HG03196 (cell line): ENCODE results near the gene SHB.
"Not testable (repeated sequence)": the region's sequence is repeated elsewhere in the genome, so short reads cannot be mapped to it uniquely, and the experiment has no call there.

Experiments used
- ATAC-seq: cut with Tn5 transposase; IDR thresholded peaks from one replicate; pipeline ENCODE4 v1.9.1; 2021; ENCODE audit not compliant: unreplicated experiment

The SHB gene

DNA sequence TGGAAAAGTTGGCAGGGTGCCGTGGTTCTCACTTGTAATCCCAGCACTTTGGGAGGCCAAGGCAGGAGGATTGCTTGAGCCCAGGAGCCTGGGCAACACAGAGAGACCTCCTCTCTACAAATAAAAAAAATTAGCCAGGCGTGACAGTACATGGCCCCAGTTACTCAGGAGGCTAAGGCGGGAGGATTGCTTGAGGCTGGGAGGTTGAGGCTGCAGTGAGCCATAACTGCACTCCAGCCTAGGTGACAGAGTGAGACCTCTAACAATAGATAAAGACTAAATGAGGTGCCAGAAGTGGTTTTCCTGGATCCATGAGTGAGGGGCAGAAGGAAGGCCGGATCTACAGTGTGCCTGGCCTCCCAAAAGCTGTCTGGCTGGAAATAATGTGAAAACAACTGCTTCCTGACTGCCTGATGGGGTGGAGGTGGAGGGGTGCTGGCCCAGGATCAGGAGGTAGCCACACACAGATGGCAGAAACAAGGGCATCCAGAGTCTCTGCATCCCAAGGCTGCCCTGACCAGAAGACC, 4.1 kb downstream of the SHB start:
- ATAC-seq: no peak

DNA sequence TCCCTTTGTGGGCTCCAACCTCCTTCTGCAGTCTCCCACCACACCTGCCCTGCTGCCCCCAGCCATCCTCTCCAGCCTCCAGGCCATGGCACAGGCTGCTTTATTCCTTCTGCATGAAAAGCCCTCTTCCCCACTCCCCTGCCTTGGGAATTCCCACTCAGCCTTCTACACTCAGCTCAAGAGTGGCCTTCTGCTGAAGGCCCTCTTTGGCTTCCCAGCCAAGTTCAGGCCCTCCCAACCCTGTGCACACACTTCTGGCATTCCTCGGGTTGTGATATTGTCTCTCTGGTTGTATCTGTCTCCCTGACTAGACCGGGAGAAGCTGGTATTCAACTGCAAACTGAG, 5.7 kb downstream of the SHB start:
- ATAC-seq: no peak

DNA sequence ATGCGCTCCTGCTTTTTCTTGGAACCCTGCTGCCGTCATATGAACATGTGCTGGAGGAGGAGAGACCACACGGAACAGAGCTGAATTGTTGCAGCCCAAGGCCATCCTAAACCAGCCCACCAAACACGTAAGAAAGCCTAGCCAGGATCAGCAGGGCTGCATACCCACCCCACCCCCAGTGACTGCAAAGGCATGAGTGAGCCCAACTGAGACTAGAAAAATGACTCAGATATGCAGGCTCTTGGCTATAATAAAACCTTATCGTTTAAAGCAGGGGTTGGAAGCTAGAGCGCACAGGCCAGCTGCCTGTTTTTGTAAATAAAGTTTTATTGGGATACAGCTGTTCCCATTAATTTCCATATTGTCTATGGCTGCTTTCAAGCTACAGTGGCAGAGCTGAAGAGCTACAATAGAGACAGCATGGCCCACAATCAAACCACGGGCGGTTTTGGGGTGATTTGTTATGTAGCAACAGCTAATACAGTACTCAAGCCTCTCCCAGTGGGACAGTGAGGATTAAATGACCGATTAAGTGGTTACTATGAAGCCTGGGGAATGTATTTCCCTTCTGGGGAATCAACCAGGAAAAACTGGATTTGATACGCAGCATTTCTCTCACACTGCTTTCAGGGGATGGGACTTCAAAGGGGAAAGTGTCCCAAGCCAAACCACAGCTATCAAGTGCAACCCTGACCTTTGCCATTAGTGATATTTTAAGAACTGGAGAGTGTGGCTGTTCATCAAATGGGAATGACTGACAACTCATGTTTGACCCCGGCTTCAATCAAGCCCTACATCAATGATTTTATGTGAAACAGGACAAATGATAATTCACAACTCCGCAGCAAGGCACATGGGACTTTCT, 6.3 kb downstream of the SHB start:
- ATAC-seq: no peak

DNA sequence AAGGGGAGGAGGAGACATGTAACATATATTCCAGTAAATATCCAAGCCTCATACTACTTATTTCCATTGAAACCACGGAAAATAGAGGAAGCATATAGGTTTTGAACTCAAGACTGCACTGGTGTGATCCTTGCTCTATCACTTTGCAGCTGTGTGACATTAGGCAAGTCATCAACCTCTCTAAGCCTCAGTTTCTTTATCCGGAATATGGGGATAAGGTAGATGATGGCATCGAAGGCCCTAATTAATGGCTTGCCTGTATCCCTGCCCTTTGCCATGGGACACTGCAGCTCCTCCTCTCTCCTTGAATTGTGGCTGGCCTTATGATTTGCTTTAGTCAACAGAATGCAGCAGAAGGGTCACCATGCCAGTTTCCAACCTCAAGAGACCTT, 6.9 kb downstream of the SHB start:
- no peak for ATAC-seq

- ATAC-seq: peak; percentile 52
Measured at GRCh38 chr9:38061326-38061977, 7.6 kb downstream of the SHB start.

DNA sequence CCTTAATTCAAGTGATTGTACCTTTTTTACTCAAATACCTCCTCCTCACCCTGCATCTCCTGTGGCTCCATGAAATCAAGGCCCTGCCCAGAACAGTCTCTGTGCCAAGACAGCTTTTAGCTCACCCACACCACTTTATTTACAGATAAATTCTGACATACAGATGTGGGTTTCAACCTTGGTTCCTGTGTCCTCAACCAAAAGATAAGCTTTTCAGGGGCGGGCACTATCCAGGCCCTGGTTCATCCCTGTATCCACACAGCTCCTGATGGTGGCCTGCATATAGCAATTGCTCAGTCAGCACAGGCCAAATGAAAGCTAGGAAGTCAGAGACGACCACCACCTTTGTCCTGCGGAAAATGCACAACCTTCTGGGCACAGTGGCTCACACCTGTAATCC, 8.3 kb downstream of the SHB start:
- ATAC-seq: no peak

DNA sequence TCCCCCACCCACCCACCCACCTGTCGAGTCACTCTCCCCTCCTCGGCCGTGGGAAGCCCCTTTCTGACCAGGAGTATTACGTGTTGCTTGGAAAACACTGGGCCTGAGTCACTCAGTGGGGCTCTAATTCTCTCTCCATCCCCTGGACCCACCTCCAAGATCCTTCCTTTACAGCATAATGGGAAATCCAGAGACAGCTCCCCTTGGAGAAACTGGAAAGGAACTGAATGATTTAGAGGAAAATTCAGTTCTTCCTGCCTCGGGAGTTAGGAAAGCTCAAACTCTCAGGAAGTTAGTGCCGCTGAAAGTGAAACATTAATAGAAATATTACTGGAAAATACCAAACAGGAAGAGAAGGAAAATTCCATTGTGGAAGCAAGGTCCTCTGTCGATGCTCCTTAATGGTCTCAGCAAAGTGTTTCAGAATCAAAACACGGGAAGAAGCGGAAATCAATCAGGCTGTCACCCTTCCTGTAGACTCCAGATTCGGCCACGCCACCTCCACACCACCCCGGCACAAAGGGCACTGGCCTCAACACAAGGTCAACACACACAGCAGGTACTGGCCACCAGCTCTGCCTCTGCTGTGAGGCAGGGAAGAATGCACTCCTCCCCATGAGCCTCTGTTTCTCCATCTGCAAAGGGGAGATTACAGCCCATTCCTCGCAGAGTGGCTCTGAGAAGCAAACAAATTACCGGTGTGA, 9.6 kb downstream of the SHB start:
- no peak for ATAC-seq

DNA sequence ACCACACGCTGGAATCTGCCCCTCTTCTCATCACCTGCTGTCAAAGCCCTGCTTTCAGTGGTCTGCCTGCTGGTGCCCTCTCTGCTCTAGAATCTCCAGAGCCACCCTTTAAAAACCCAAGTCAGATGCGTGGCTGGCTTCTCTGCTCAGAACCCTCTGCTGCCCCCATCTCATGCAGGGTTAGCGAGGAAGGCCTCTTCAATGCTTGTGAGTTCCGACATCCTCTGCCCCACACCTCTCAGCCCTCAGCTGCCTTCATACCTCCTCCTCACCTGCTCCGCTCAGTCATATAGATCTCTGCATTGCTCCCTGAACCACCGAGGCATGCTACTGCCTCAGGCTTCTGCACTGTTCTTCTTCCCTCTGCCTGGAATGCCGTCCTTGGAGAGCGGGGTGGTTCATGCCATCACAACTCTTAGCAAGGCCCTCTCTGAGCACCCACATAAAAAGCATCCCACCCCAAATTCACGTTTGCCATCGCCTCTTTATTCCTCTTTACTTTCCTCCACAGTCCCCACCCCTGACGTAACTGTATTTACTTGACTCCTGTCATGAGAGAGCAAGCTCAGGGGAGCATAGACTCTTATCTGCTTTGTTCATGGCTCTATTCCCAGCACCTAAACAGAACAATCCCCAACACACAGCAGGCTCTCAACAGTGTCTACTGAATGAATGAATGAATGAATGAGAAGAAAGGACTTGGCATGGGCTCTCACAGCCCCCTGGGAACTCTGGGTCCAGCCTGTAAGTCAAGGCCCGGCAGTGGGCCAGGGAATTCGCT, 10.4 kb downstream of the SHB start:
- ATAC-seq: no peak

GRCh38 chr9:38057416-38058195, 11.4 kb downstream of the SHB start:
- no peak for ATAC-seq

GRCh38 chr9:38054653-38055052, 14.4 kb downstream of the SHB start:
- ATAC-seq: no peak

DNA sequence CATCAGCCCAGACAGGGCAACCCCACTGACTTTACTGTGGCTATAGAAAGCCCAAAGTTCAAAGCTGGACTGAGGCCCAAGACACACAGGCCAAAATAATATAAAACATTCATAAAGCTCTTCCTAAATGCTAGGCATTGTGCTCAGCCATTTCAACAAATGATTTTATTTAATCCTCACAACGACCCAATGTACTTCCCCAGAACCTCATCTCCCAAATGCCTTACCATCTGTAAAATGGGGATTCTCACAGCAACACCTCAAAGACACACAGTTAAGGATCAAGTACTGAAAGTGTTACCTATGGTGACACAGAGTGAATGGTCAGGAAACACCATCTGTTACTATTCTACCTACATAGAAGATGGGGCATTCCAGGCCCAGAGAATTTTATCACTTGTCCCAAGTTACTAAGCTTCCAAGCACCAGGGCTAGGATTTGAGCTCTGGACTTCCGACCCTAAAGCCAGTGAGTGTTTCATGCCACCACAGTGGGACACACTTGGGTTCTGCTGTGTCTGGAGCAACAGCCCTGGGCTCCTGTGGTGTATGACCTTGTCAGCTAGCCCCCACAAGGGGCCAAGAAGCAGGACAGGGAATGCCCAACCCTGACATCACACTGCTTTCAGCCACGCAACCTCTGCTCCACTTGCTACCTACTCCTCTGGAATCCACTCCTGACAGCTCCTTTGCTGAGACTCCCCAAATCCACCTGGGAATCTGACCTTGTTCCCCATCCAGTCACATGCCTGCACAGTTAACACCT, 15.1 kb downstream of the SHB start:
- ATAC-seq: no peak

DNA sequence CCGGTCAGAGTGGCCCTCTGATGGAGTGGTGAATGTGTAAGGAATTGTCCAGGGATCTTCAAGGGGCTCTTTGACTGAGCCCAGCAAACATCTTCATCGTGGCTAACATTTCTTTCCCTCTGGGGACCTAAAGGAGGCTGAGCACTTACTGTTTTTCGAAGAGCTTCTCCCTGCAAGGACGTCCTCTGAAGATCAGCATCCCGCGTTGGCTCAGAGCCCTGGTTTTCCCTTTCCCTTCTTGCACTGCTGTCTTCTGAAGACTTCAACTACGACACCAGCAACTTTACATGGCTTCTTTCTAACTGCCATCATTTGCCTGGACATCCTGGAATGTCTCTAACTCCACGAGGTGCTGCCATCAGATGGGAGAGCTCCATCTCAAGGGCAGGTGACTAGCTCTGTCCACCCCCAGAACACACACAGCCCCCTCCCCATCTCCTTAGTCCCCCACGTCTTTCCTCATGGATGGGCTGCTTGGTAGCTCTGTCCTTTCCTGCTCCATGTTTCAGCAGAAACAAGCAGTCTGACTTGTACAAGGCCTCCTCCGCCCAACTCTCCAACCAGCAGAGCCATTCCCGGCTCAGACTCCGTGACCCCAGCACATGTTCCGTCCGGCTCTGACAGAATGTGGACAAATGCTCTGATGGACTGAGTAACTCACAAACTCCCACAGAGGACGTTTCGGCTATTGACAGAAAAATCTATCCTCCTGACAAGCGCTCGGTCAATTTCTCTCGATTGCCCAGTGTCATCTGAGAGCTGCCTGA, 17.1 kb downstream of the SHB start:
- ATAC-seq: no peak

DNA sequence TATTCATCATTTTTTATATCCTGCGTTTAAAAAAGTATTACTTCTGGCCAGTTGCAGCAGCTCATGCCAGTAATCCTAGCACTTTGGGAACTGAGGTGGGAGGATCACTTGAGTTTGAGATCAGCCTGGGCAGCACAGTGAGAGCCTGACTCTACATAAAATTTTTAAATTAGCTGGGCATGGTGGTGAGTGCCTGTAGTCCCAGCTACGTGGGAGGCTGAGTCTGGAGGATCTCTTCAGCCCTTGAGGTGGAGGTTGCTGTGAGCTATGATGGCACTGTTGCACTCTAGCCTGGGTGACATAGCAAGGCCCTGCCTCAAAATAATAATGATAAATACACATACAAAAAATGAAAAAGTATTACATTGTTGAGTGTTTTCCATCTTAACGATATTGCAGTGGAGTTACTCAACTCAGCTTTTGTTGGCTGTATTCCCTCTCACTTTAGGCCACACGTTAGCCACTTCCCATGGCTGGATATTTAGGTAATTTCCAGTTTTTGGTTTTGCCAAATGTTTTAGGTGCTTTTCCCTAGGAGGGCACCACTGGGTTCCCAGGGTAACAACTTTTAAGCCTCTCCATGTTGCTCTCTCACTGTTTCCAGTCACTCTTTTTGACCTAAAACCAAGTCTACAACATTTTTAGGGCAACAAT, 20.6 kb downstream of the SHB start:
- ATAC-seq: no peak

DNA sequence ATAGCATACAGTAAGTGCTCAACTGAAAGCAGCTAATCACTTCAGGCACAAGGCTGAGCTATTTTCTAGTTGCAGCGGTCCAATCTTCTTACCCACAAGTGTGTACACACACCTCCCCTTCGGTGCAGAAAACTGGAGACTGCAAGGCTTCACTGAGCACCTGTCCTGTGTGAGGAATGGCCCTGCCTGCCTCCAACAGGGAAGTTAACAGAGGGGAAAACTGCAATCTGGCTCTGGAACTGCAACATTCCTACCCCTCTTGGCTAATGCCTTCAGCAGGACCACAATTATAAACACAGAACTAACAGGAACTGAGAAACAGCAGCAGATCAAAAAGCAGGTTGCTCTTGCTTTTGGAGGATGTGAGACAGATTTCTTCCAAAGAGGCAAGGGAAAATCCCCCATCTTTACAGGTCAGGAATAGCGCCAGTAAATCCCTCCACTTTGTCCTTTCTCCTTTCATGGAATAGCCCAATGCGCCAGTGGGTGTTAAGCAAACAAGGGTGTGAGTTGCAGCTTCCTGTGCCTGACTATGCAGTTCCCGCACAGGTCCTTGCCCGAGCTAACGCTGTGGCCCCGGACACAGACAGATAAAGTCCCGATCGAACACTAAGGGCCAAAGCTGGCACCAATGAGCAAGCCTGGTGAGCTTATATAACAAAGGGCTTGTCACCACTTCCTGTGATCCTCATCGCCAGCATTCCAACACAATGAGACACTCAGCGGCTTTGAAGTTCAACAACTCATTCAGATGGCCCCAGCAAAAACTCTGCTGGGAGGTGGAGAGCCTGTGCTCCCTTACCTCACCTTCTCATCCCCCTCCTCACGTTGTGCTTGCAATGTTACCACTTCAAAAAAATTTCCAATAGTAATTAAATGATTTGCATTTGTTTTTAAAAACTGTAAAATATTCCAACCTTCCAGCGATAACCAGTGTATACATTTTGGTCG, 21.5 kb downstream of the SHB start:
- no peak for ATAC-seq

DNA sequence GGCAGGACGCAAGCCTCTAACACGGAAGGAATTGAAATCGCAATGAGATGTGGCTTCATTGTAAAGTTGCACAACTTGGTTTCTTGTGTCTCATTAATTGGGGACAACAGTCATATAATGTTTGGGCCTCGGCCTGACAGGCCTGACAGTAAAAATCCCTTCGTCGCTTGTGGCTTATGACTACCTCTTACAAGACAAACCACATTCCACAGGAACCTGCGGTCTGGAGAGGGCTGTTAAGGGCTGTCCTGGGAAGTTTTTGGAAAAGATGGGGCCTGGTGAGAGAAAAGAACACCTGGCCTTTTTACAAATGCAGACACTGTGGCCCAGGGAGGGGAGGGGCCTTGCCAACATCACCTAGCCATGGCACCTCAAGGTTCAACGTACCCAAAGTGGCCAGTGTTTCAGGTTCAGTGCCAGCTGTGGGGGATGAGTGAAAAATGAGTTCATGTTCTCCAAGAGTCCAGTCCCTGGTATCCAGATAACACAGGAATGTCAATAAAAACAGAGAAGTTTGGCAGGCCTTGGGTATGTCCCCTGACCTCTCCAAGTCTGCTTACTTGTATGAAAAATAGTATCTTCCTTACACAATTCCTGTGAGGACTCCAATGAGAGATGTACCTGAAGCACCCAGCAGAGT, 22.2 kb downstream of the SHB start:
- ATAC-seq: no peak

DNA sequence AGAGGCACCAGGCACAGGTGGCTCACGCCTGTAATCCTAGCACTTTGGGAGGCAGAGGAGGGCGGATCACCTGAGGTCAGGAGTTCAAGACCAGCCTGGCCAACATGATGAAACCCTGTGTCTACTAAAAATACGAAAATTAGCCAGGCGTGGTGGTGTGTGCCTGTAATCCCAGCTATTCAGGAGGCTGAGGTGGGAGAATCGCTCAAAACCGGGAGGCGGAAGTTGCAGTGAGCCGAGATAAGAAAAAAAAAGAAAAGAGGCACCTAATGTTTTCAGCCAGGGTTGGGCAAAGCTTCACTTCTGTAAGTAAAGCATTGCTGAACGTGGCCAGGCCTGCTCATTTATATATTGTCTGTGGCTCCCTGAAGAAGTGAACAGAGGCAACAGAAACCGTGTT, 23.1 kb downstream of the SHB start:
- not testable (repeated sequence) for ATAC-seq

GRCh38 chr9:38044706-38045105, 24.3 kb downstream of the SHB start:
- ATAC-seq: no peak
